OCI-LY3 (cell line): Measurements from ENCODE around the gene FBXW8.

Source experiments
- H2AFZ ChIP-seq: fragments of 200-600, 300-600 bp; shearing (Covaris generic); 2 replicates; pipeline ENCODE4 v1.6.0; 2014; ENCODE audit warnings: antibody characterized with exemption, low read depth, low read length
- H3K27ac ChIP-seq: fragments of 200-600, 300-600 bp; sonication (generic); 2 replicates; pipeline ENCODE4 v1.5.1; 2014; ENCODE audit warnings: mild to moderate bottlenecking, low read length, moderate library complexity, mixed read lengths
- H3K27me3 ChIP-seq: fragments of 200-600, 300-600 bp; sonication (generic); 2 replicates; pipeline ENCODE4 v1.6.1; 2014; ENCODE audit warnings: low read depth, low read length, mixed read lengths
- H3K36me3 ChIP-seq: fragments of 200-600, 300-600 bp; sonication (generic); replicated peaks from 2 replicates; pipeline ENCODE3; 2014; ENCODE audit warnings: low read depth, low read length, mixed read lengths
- H3K4me1 ChIP-seq: fragments of 300-600, 200-600 bp; sonication (generic); 2 replicates; pipeline ENCODE4 v1.6.1; 2014; ENCODE audit warnings: low read length, mixed read lengths
- H3K4me2 ChIP-seq: fragments of 200-600, 300-600 bp; sonication (generic); 2 replicates; pipeline ENCODE4 v1.6.1; 2014; ENCODE audit warnings: low read length, mixed read lengths
- H3K4me3 ChIP-seq: fragments of 300-600, 200-600 bp; sonication (generic); 2 replicates; pipeline ENCODE4 v1.5.1; 2014; ENCODE audit warnings: antibody characterized with exemption, mild to moderate bottlenecking, low read length, moderate library complexity
- H3K79me2 ChIP-seq: fragments of 300-600, 200-600 bp; shearing (Covaris generic); 2 replicates; pipeline ENCODE4 v1.6.1; 2014; ENCODE audit warnings: mild to moderate bottlenecking, low read length, mixed read lengths
- H3K9ac ChIP-seq: fragments of 300-600, 200-600 bp; shearing (Covaris generic); 2 replicates; pipeline ENCODE4 v1.6.0; 2014; ENCODE audit warnings: mild to moderate bottlenecking, low read length, moderate library complexity
- H3K9me3 ChIP-seq: fragments of 200-600, 300-600 bp; shearing (Covaris generic); 2 replicates; pipeline ENCODE4 v1.6.1; 2014; ENCODE audit warnings: low read length, mixed read lengths; ENCODE audit not compliant: insufficient read depth
- H4K20me1 ChIP-seq: fragments of 200-600, 300-600 bp; sonication (generic); 2 replicates; pipeline ENCODE4 v1.6.1; 2016; ENCODE audit warnings: low read length, mixed read lengths; ENCODE audit not compliant: insufficient read depth
- CTCF ChIP-seq: fragments of 200-600, 300-600 bp; sonication (generic); IDR thresholded peaks from 2 replicates; pipeline ENCODE4 v1.5.1; 2014; ENCODE audit warnings: antibody characterized with exemption, low read length, low read depth
- EZH2phosphoT487 ChIP-seq: fragments of 200-600 bp; shearing (Covaris generic); IDR thresholded peaks from 2 replicates; pipeline ENCODE4 v1.6.1; 2018; ENCODE audit warnings: antibody characterized with exemption, mixed run types, low read depth

Gene FBXW8

GRCh38 chr12:116933091-116933490 is 22.3 kb downstream of the FBXW8 start:
- H3K36me3 ChIP-seq = peaks cover 33% of the 10 kb centered on the region
- H3K27ac ChIP-seq = no peak overlapping the region
- H3K79me2 ChIP-seq = no peaks in the 10 kb centered on the region; the same call in 1 of the 2 replicates
- H3K9me3 ChIP-seq = no peaks in the 10 kb centered on the region
- TF ChIP-seq CTCF (no peak), EZH2phosphoT487 (no peak)
- no peaks in the 10 kb centered on the region for H3K4me1 ChIP-seq
- H3K9ac ChIP-seq = no peak overlapping the region
- H4K20me1 ChIP-seq = peaks cover 11% of the 10 kb centered on the region; the same call in 1 of the 2 replicates
- H2AFZ ChIP-seq = no peak overlapping the region
- no peak overlapping the region for H3K4me3 ChIP-seq
- no peak overlapping the region for H3K4me2 ChIP-seq
- H3K27me3 ChIP-seq = no peaks in the 10 kb centered on the region

GRCh38 chr12:116933512-116934246 is 22.9 kb downstream of the FBXW8 start:
- Histone ChIP-seq H3K27me3 (no peaks in the 10 kb centered on the region), H3K79me2 (no peaks in the 10 kb centered on the region; the same call in 1 of the 2 replicates), H4K20me1 (peaks cover 11% of the 10 kb centered on the region; the same call in 1 of the 2 replicates), H3K36me3 (peaks cover 30% of the 10 kb centered on the region), H3K4me1 (no peaks in the 10 kb centered on the region), H3K4me3 (no peak overlapping the region), H3K4me2 (no peak overlapping the region), H3K9me3 (no peaks in the 10 kb centered on the region), H3K27ac (no peak overlapping the region), H3K9ac (no peak overlapping the region), H2AFZ (no peak overlapping the region)
- TF ChIP-seq EZH2phosphoT487 = no peak
- TF ChIP-seq CTCF = no peak

GRCh38 chr12:116934908-116935705 is 24.4 kb downstream of the FBXW8 start:
- Histone ChIP-seq H2AFZ (no peak overlapping the region), H3K4me3 (no peak overlapping the region), H3K9me3 (no peaks in the 10 kb centered on the region), H3K4me1 (no peaks in the 10 kb centered on the region), H3K27ac (no peak overlapping the region), H4K20me1 (peaks cover 11% of the 10 kb centered on the region; the same call in 1 of the 2 replicates), H3K36me3 (peaks cover 30% of the 10 kb centered on the region), H3K79me2 (no peaks in the 10 kb centered on the region; the same call in 1 of the 2 replicates), H3K4me2 (no peak overlapping the region), H3K27me3 (no peaks in the 10 kb centered on the region), H3K9ac (no peak overlapping the region)
- TF ChIP-seq EZH2phosphoT487 (no peak), CTCF (no peak)

GRCh38 chr12:116937640-116938039 is 26.9 kb downstream of the FBXW8 start:
- Histone ChIP-seq H3K4me2 (no peak overlapping the region), H3K9me3 (no peaks in the 10 kb centered on the region), H3K36me3 (peaks cover 23% of the 10 kb centered on the region), H3K4me1 (no peaks in the 10 kb centered on the region), H3K4me3 (no peak overlapping the region), H3K9ac (no peak overlapping the region), H3K79me2 (no peaks in the 10 kb centered on the region), H3K27ac (no peak overlapping the region), H4K20me1 (0 out of 2 replicates have a peak, but pooled peaks cover 3% of the 10 kb centered on the region), H3K27me3 (no peaks in the 10 kb centered on the region), H2AFZ (no peak overlapping the region)
- TF ChIP-seq EZH2phosphoT487 (no peak), CTCF (no peak)
